Erythroblast (primary cell): ENCODE measurements around the gene UVSSA.

Source experiments
- GATA1 ChIP-seq: IDR thresholded peaks from 2 replicates; pipeline ENCODE4 v1.6.1; 2011; ENCODE audit warnings: low read depth, mild to moderate bottlenecking, control low read depth, low read length, moderate library complexity
- POLR2A ChIP-seq: IDR thresholded peaks from 2 replicates; pipeline ENCODE4 v1.6.1; 2011; ENCODE audit warnings: mild to moderate bottlenecking, low read length

GRCh38 chr4:1405636-1406393 is 58.8 kb downstream of the UVSSA start:
- no peak for TF ChIP-seq POLR2A
- no peak for TF ChIP-seq GATA1
